LNCaP clone FGC (cell line): ENCODE measurements around the gene GHRH.

Experiments used
- DNase-seq: peaks from one replicate; pipeline ENCODE4 v3.0.0-alpha.2; 2011; ENCODE audit warnings: low read depth
- H3K4me3 ChIP-seq: 2 replicates; pipeline ENCODE4 v1.5.1; 2011; ENCODE audit warnings: mild to moderate bottlenecking, low read depth, low read length, control low read depth
- CTCF ChIP-seq: IDR thresholded peaks from 2 replicates; pipeline ENCODE4 v1.5.1; 2012; ENCODE audit warnings: mild to moderate bottlenecking; ENCODE audit not compliant: control insufficient read depth, insufficient read depth; ENCODE audit errors: extremely low read depth

GHRH gene

GRCh38 chr20:37220731-37221130, 40.9 kb downstream of the GHRH start:
- H3K4me3 ChIP-seq, result no peak overlapping the region
- no peak for TF ChIP-seq CTCF
- no peak for DNase-seq

- DNase-seq, result no peak
- TF ChIP-seq CTCF, result no peak
- H3K4me3 ChIP-seq, result no peak overlapping the region
Observed at GRCh38 chr20:37219751-37220668, 41.6 kb downstream of the GHRH start.

- TF ChIP-seq CTCF, result no peak
- DNase-seq, result no peak
- H3K4me3 ChIP-seq, result no peak overlapping the region
Observed at GRCh38 chr20:37218976-37219375, 42.6 kb downstream of the GHRH start.

- TF ChIP-seq CTCF, result no peak
- DNase-seq, result no peak
Observed at GRCh38 chr20:37218441-37218840, 43.2 kb downstream of the GHRH start.

GRCh38 chr20:37209661-37210314, 51.8 kb downstream of the GHRH start:
- no peak for DNase-seq
- no peak overlapping the region for H3K4me3 ChIP-seq
- TF ChIP-seq CTCF, result no peak

More at GRCh38 chr20:37218441-37218840, 43.2 kb downstream of the GHRH start:
- H3K4me3 ChIP-seq, result no peak overlapping the region

- TF ChIP-seq CTCF, result no peak
- DNase-seq, result no peak
Observed at GRCh38 chr20:37209193-37209592, 52.4 kb downstream of the GHRH start.

GRCh38 chr20:37207171-37207570, 54.4 kb downstream of the GHRH start:
- no peak overlapping the region for H3K4me3 ChIP-seq
- no peak for DNase-seq
- TF ChIP-seq CTCF, result no peak

More at GRCh38 chr20:37209193-37209592, 52.4 kb downstream of the GHRH start:
- no peak overlapping the region for H3K4me3 ChIP-seq
